G401.6 (cell line): ENCODE data around the gene EFCAB9.

Experiments
- FAIRE-seq: peaks from 2 replicates; lab custom pipeline; 2012; peaks lifted over from hg19 to GRCh38; lab: Jason Lieb, UNC

The EFCAB9 gene

DNA sequence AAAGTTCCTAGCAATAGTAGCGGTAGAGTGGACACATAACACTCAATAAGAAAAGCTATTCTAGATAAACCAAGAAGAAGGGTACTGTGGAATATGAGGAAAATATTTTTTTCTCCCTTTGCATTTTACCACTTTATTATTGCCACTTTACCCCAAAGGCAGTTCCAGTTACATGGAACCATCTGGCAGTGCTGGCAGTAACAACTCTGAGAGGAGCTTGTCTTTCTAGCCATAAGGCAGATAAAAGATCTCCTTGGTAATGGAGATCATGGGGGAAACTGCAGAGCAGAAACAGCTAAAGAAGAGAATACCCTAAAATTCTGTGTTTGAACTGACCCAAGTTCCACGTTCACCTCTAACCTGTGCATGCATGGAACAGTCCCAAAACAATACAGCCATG lies 51.1 kb downstream of the EFCAB9 start:
- FAIRE-seq = no peak

DNA sequence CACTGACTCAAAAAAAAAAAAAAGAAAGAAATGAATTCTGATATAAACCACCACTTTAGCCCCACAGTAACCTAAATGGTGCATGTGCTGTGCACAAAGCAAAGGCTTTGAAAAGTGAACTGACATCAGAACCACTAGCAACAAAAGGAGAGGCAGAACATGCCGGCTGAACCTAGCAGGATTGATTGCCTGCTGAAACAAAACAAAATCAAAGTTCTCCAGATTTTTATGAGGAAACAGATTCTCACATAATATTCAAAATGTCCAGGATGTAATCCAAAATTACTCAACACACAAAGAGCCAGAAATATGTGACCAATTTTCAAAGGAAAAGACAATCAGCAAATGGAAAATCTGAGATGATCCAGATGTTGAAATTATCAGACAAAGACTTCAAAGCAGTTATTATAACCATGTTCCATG lies 51.7 kb downstream of the EFCAB9 start:
- FAIRE-seq = no peak

DNA sequence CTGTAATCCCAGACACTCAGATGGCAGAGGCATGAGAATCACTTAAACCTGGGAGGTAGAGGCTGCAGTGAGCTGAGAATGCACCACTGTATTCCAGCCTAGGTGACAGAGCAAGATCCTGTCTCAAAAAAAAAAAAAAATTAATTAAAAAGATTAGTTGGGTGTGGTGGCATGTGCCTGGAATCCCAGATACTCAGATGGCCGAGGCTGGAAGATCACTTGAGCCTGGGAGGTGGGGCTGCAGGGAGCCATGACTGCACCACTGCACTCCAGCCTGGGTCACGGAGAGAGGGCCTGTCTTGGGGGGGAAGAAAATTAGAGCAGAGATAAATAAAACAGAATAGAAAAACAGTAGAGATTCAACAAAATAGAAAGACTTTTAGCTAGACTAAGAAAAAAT lies 54.7 kb downstream of the EFCAB9 start:
- no peak for FAIRE-seq

DNA sequence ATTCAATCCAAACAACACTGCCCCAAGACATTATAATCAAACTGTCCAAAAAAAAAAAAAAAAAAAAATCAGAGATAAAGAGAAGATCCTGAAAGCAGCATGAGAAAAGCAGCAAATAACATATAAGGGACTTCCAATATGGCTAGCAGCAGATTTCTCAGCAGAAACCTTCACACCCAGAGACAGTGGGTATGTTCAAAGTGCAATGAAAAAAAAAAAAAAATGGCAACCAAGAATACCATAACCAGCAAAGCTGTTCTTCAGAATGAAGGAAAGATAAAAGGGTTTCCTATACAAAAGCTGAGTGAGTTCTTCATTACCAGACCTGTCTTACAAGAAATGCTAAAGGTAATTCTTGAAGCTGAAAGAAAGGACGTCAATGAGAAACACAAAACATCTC lies 57.4 kb downstream of the EFCAB9 start:
- no peak for FAIRE-seq

DNA sequence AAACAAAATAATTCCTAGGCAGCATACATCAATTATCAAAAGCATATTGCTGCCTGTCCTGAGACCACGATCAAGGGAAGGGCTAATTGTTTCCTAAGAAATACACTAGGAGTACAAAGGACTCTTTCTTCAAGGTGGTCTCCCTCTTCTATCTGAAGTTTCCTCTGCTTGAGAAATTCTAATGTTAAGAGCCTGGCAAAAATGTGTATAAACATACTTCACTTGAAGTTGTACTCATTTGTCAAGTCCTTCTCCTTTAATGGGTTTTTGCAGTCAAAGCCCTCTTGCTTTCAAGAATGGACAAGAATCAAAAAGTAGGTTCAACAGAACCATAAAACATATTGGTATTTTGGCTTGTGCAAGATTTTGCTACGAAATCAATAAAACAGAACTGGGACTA lies 58.5 kb downstream of the EFCAB9 start:
- no peak for FAIRE-seq
